Smooth muscle cell of the brain vasculature (primary cell): ENCODE results near the gene EPHA2.

ENCODE experiments used
- DNase-seq: peaks from one replicate; pipeline ENCODE4 v3.0.0-alpha.2; 2012; ENCODE audit warnings: low read depth, low spot score

The EPHA2 gene

GRCh38 chr1:16135501-16135900, 20.4 kb downstream of the EPHA2 start:
- no peak for DNase-seq

GRCh38 chr1:16134906-16135305, 21.0 kb downstream of the EPHA2 start:
- no peak for DNase-seq

- no peak for DNase-seq
Observed at GRCh38 chr1:16134066-16134801, 21.6 kb downstream of the EPHA2 start.

GRCh38 chr1:16133007-16133961, 22.6 kb downstream of the EPHA2 start:
- DNase-seq: no peak

- no peak for DNase-seq
Observed at GRCh38 chr1:16132325-16132785, 23.5 kb downstream of the EPHA2 start.

- no peak for DNase-seq
Observed at GRCh38 chr1:16131636-16132324, 24.1 kb downstream of the EPHA2 start.

GRCh38 chr1:16130827-16131226, 25.0 kb downstream of the EPHA2 start:
- no peak for DNase-seq

GRCh38 chr1:16129921-16130543, 25.8 kb downstream of the EPHA2 start:
- DNase-seq: no peak

GRCh38 chr1:16129316-16129715, 26.6 kb downstream of the EPHA2 start:
- no peak for DNase-seq

GRCh38 chr1:16128338-16128741, 27.5 kb downstream of the EPHA2 start:
- no peak for DNase-seq

- DNase-seq: no peak
Observed at GRCh38 chr1:16127676-16128337, 28.1 kb downstream of the EPHA2 start.

- DNase-seq: no peak
Observed at GRCh38 chr1:16126743-16127515, 28.9 kb downstream of the EPHA2 start.

GRCh38 chr1:16126160-16126559, 29.7 kb downstream of the EPHA2 start:
- no peak for DNase-seq

GRCh38 chr1:16125483-16125882, 30.4 kb downstream of the EPHA2 start:
- DNase-seq: no peak

- no peak for DNase-seq
Observed at GRCh38 chr1:16125088-16125470, 30.8 kb downstream of the EPHA2 start.

- DNase-seq: no peak
Observed at GRCh38 chr1:16124377-16125087, 31.3 kb downstream of the EPHA2 start.

- DNase-seq: no peak
Observed at GRCh38 chr1:16122916-16123315, 33.0 kb downstream of the EPHA2 start.

GRCh38 chr1:16122350-16122881, 33.5 kb downstream of the EPHA2 start:
- DNase-seq: no peak

- DNase-seq: no peak
Observed at GRCh38 chr1:16120940-16121410, 34.9 kb downstream of the EPHA2 start.
